Small intestine (tissue), 7 donors: ENCODE measurements around the gene CEL. TPM values are rescaled to one million over a fixed set of nuclear protein-coding genes. Genes with fewer than 3 reads are reported as not detected.

Source experiments
- DNase-seq, 2 donors: peaks; one replicate each; pipeline versions ENCODE4 v3.0.0 to v3.0.0-alpha.2; 2013
- FAIRE-seq: peaks from 2 replicates; lab custom pipeline; 2012; peaks lifted over from hg19 to GRCh38; lab: Jason Lieb, UNC
- H3K27ac ChIP-seq, 3 donors: one replicate each; pipeline ENCODE4 v1.5.1; 2013; ENCODE audit warnings: low read length in 2 of 3, mild to moderate bottlenecking in 2 of 3, control low read depth in 1 of 3, inconsistent platforms in 1 of 3, low read depth in 1 of 3, moderate library complexity in 1 of 3
- H3K27me3 ChIP-seq, 3 donors: one replicate each; pipeline ENCODE4 v1.6.1; 2013; ENCODE audit warnings: low read length in 3 of 3, inconsistent platforms in 1 of 3; ENCODE audit not compliant: control insufficient read depth in 3 of 3, insufficient read depth in 3 of 3
- H3K36me3 ChIP-seq, 3 donors: one replicate each; pipeline ENCODE4 v1.6.1; 2013; ENCODE audit warnings: low read length in 3 of 3, inconsistent platforms in 1 of 3, low read depth in 1 of 3, mild to moderate bottlenecking in 1 of 3, moderate library complexity in 1 of 3; ENCODE audit not compliant: control insufficient read depth in 3 of 3, insufficient read depth in 2 of 3
- H3K4me1 ChIP-seq, 3 donors: one replicate each; pipeline ENCODE4 v1.6.1; 2013; ENCODE audit warnings: low read length in 2 of 3, inconsistent platforms in 1 of 3, low read depth in 1 of 3, mild to moderate bottlenecking in 1 of 3, moderate library complexity in 1 of 3; ENCODE audit not compliant: control insufficient read depth in 3 of 3, insufficient read depth in 2 of 3
- H3K4me3 ChIP-seq, 3 donors: one replicate each; pipeline ENCODE4 v1.5.1; 2013; ENCODE audit warnings: low read length in 3 of 3, control low read depth in 1 of 3, inconsistent platforms in 1 of 3, low read depth in 1 of 3, mild to moderate bottlenecking in 1 of 3, moderate library complexity in 1 of 3
- H3K9me3 ChIP-seq, 2 donors: one replicate each; pipeline ENCODE4 v1.6.1; 2013; ENCODE audit warnings: low read depth in 1 of 2, low read length in 1 of 2; ENCODE audit not compliant: control insufficient read depth in 2 of 2, insufficient read depth in 1 of 2
- WGBS, 3 donors: extraction: QIAGEN DNeasy Blood & Tissue Kit; methylation state at CpG; one replicate each; pipeline ENCODE4 v1.1.7; 2013; 5-methylcytosine and 5-hydroxymethylcytosine counted together
- polyA plus RNA-seq, 4 donors: library from polyadenylated mRNA; stranded (reverse) in 3 of 4; unstranded in 1 of 4; fragments of 200-250 nt in 3 of 4; fragments of 120-200 nt in 1 of 4; gene quantifications; one replicate each; pipeline versions ENCODE4 v1.2.1 to v1.2.3, GENCODE V29; 2013
- donor health status: healthy with polysubstance abuse.
- donor health status: control.
- donor health status: control.
- donor health status: Bipolar disorder and iron deficiency.
- donor health status: healthy.

Gene CEL
- polyA plus RNA-seq, 4 donors = 2.8 to 463 (median 5.3) TPM

DNA sequence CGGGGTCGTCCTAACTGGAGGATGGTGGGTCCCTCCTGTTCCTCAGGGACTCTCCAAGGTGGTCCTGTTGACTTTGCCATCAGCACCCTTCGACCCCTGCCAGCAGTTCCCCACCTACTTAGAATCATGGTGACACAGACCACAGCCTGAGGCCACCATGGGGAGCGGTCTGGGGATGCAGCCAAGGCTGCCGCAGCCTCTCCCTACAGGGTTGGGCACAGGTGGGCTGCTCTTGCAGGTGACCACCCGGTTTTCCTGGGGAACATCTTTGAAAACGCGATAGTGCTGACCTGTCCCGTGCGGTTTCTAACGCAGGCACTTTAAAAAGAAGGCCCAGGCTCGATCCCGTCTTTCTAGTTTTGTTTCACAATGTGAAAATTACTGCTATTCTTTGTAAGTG lies 12.7 kb upstream of the CEL start:
- Histone ChIP-seq H3K4me1 (peaks cover 0 to 26% (median 6%) of the 10 kb centered on the region in 3 donors), H3K27ac (peak overlapping the region in 1 of 3 donors; percentile 1), H3K9me3 (no peaks in the 10 kb centered on the region), H3K4me3 (no peak overlapping the region), H3K36me3 (peaks cover 13 to 88% (median 14%) of the 10 kb centered on the region in 3 donors), H3K27me3 (no peaks in the 10 kb centered on the region)
- DNase-seq (no peak), FAIRE-seq (no peak)
- 88 to 90% (median 88%) methylated on average over 13 of the region's 13 CpGs for WGBS, 3 donors

DNA sequence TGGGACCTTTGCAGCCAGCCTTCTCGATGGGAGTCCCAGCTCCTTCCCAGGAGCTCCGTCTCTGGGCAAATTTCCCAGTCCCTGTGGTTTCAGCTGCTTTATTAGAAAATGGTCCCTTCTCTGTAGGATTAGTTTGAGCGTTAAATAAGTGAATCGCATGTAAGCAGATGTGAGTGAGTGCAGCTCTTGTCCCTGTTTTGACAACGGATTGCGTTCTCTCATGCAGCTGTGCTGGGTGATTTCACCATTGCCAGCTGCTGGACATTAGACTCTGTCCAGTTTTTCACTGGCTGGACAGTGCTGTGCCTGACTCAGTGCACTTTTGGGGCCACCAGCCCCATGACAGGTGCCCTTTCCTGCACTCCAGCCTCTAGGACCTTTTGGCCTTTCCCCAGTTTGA lies 11.6 kb upstream of the CEL start:
- DNase-seq (peak in 1 of 2 donors; percentile 15), FAIRE-seq (no peak)
- Histone ChIP-seq H3K27ac (peak overlapping the region in 2 of 3 donors; percentile 53 to 78), H3K36me3 (peaks cover 11 to 88% (median 15%) of the 10 kb centered on the region in 3 donors), H3K27me3 (no peaks in the 10 kb centered on the region), H3K4me1 (peaks cover 0 to 26% (median 6%) of the 10 kb centered on the region in 3 donors), H3K9me3 (no peaks in the 10 kb centered on the region), H3K4me3 (no peak overlapping the region)
- WGBS, 3 donors = 34 to 65% (median 37%) methylated on average over 6 of the region's 6 CpGs

DNA sequence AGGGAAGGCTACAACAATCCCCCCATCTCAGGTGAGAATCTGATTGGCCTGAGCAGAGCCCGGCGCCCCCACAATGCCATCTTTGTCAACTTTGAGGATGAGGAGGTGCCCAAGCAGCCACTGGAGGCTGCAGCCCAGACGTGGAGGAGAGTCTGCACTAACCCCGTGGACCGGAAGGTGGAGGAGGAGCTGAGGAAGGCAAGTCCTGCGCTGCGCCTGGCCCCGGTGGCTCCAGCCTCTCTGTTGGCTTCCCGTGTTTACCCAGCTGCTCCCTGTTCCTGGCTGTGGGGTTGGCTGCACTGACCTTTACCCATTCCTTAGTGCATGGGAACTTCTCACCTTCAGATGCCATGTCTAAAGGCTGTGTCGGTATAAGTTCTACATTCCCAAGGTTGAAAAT lies 11.0 kb upstream of the CEL start:
- H3K27me3 ChIP-seq = no peaks in the 10 kb centered on the region
- WGBS, 3 donors = 16 to 68% (median 20%) methylated on average over 10 of the region's 10 CpGs
- H3K36me3 ChIP-seq = peaks cover 11 to 88% (median 13%) of the 10 kb centered on the region in 3 donors
- FAIRE-seq = no peak
- DNase-seq = peak; percentile 78 to 96
- no peaks in the 10 kb centered on the region for H3K9me3 ChIP-seq
- H3K4me1 ChIP-seq = peaks cover 0 to 26% (median 6%) of the 10 kb centered on the region in 3 donors
- no peak overlapping the region for H3K4me3 ChIP-seq
- peak overlapping the region; percentile 53 to 78 (median 57) for H3K27ac ChIP-seq

DNA sequence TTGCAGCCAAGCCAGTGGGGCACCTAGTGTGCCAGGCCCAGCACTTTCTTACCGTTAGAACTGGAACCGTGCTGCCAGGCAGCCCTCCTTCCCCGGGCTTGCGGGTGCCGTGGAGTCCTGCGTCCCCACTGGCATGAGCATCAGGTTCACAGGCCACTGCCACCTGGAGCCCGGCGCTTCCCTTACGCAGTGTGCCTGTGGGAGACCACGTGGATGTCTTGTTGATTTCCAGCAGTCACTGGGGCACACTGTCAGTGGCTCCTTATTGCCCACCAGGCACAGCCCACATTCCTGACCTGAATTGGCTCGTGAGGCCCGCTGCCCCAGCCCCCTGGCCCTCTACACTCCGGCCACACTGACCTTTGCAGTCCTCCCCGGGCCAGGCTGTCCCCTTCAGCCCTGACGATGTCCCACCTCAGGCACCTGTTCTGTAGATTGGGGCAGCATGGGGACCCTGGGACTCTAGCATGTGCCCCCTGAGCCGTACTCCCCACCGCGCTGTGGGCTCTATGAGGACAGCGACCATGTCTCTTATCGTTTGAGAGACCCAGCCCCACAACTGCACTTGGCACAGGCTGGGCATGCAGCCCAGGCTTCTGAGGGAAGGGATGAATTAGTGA lies 10.4 kb upstream of the CEL start:
- Histone ChIP-seq H3K4me3 (no peak overlapping the region), H3K36me3 (peaks cover 7 to 88% (median 11%) of the 10 kb centered on the region in 3 donors), H3K9me3 (no peaks in the 10 kb centered on the region), H3K4me1 (peaks cover 0 to 26% (median 6%) of the 10 kb centered on the region in 3 donors), H3K27ac (peak overlapping the region; percentile 53 to 78 (median 78)), H3K27me3 (no peaks in the 10 kb centered on the region)
- FAIRE-seq = no peak
- no peak for DNase-seq
- 61 to 89% (median 73%) methylated on average over 20 of the region's 20 CpGs for WGBS, 3 donors

DNA sequence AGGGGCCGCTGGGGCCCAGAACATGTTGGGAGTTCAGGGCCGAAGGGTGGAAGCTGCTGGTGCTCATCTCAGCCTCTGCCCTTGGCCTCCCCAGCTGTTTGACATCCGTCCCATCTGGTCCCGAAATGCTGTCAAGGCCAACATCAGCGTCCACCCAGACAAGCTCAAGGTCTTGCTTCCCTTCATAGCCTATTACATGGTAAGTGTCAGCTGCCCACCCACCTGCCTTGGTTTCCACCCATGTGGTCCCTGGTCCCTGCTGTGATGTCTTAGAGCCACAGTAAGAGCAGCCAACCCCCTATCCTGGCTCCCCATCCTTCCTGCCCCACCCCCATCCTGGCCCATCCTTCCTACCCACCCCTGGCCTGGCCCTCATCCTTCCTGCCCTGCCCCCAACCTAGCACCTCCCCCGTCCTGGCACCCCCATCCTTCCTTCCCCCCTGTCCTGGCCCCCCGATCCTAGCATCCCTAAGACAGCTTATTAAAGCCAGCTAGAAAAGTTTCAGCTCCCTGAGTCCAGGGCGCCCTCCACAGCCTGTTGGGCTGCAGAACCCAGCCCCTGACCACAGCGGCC lies 9.7 kb upstream of the CEL start:
- no peak overlapping the region for H3K4me3 ChIP-seq
- H3K9me3 ChIP-seq = no peaks in the 10 kb centered on the region
- no peaks in the 10 kb centered on the region for H3K27me3 ChIP-seq
- H3K27ac ChIP-seq = no peak overlapping the region
- DNase-seq = no peak
- H3K36me3 ChIP-seq = peaks cover 7 to 88% (median 11%) of the 10 kb centered on the region in 3 donors
- H3K4me1 ChIP-seq = peaks cover 0 to 26% (median 6%) of the 10 kb centered on the region in 3 donors
- WGBS, 3 donors = 85 to 91% (median 91%) methylated on average over 9 of the region's 9 CpGs
- FAIRE-seq = no peak

DNA sequence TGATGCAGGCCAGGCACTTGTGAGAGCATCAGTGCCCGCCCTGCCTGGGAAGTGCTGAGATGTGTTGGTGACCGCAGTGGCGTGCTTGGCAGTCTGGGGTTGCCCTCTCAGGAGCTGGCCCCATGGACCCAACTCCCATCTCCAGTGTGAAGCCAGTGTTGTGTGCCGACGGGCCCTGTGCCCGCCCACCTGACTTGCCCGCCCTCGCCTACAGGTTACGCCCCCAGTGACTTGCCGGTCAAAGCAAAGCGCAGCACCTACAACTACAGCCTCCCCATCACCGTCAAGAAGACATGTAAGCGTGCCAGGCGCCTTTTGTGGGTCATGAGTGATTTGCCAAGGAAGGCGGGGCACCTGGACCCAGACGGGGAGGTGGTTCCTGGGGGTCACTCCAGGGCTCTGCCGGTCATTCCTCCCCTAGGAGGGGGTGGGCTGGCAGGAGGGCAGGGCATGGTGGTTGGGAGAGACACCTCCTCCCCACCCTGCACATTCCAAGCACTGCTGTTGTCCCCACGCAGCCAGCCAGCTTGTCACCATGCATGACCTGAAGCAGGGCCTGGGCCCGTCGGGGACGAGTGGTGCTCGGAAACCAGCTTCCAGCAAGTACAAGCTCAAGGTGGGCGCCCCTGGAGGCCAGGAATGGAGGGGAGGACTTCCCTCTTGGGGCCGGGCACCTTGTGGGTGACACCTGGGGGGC lies 7.4 kb upstream of the CEL start:
- Histone ChIP-seq H3K27ac (no peak overlapping the region), H3K4me3 (no peak overlapping the region), H3K27me3 (no peaks in the 10 kb centered on the region), H3K4me1 (peaks cover 0 to 27% (median 8%) of the 10 kb centered on the region in 3 donors), H3K9me3 (no peaks in the 10 kb centered on the region), H3K36me3 (peaks cover 7 to 92% (median 11%) of the 10 kb centered on the region in 3 donors)
- DNase-seq = no peak
- 85 to 91% (median 91%) methylated on average over 21 to 24 of the region's 24 CpGs for WGBS, 3 donors
- no peak for FAIRE-seq

DNA sequence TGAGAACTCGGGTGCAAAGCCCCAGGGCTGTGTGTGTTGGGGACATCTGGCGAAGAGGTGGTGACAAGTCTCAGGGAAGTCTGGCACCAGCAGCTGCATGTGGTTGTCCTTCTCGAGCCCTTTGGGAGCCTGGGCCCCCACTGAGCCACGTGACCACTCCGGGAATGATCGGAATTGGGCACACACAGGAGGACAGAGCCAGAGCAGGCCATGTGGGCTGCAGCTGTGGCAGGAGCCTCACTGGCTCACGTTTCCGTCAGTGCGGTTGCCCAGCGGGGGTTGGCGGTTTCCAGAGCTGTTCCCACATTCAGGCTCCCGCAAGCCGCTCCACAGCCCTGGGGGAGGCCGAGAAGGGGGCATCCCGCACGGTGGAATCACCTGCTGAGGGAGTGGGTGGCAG lies 6.8 kb upstream of the CEL start:
- H3K9me3 ChIP-seq = no peaks in the 10 kb centered on the region
- H3K4me3 ChIP-seq = no peak overlapping the region
- peaks cover 10 to 94% (median 11%) of the 10 kb centered on the region in 3 donors for H3K36me3 ChIP-seq
- H3K4me1 ChIP-seq = peaks cover 2 to 31% (median 8%) of the 10 kb centered on the region in 3 donors
- DNase-seq (no peak), FAIRE-seq (no peak)
- H3K27me3 ChIP-seq = no peaks in the 10 kb centered on the region
- 79 to 87% (median 79%) methylated on average over 15 to 16 of the region's 16 CpGs for WGBS, 3 donors
- no peak overlapping the region for H3K27ac ChIP-seq

DNA sequence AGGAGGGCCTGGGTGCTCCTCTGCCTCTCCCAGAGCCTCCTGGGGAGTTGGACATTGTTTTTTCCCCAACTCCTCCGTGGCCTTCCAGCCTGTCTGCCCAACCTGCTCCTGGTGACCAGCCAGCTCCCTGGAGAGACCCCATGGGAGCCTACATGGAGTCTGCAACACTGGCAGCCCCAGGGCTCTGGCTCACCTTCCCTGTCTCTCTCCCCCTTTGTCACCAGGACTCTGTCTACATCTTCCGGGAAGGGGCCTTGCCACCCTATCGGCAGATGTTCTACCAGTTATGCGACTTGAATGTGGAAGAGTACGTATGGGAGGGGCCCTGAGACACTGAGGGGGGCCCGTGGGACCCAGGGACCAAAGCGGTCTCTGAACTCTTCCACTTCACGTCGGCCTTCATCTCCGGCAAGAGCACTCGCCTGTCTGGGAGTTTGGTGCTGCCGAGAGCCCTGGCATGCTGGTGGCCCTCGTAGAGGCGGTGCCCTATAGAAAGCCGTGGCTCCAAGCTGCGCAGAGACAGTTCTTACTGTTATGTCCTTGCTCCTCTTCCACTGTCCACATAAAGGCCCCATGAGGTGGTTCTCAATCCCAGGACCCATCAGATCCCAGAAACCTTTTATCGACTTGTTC lies 5.9 kb upstream of the CEL start:
- peaks cover 2 to 28% (median 5%) of the 10 kb centered on the region in 3 donors for H3K4me1 ChIP-seq
- FAIRE-seq (no peak), DNase-seq (no peak)
- H3K36me3 ChIP-seq = peaks cover 8 to 85% (median 11%) of the 10 kb centered on the region in 3 donors
- H3K9me3 ChIP-seq = no peaks in the 10 kb centered on the region
- H3K4me3 ChIP-seq = no peak overlapping the region
- H3K27me3 ChIP-seq = no peaks in the 10 kb centered on the region
- H3K27ac ChIP-seq = peak overlapping the region in 1 of 3 donors; percentile 68
- 66 to 85% (median 75%) methylated on average over 17 of the region's 17 CpGs for WGBS, 3 donors
